ENCODE results near the gene RAD51D.

DNA sequence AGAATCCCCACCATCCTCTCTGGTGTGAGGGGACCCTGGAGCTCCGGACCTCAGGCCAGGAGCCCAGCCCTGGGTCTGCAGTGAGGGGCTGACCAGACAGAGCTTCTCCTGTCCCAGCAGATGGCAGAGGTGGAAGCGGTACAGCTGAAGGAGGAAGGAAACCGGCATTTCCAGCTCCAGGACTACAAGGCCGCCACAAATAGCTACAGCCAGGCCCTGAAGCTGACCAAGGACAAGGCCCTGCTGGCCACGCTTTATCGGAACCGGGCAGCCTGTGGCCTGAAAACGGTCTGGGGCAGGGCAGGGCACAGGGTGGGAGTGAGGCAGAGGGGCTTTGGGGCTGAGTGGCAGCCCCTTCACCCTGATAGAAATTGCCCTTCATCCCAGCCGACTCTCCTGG is 28.5 kb upstream of the RAD51D start:
- TF ChIP-seq, protein P1, sequence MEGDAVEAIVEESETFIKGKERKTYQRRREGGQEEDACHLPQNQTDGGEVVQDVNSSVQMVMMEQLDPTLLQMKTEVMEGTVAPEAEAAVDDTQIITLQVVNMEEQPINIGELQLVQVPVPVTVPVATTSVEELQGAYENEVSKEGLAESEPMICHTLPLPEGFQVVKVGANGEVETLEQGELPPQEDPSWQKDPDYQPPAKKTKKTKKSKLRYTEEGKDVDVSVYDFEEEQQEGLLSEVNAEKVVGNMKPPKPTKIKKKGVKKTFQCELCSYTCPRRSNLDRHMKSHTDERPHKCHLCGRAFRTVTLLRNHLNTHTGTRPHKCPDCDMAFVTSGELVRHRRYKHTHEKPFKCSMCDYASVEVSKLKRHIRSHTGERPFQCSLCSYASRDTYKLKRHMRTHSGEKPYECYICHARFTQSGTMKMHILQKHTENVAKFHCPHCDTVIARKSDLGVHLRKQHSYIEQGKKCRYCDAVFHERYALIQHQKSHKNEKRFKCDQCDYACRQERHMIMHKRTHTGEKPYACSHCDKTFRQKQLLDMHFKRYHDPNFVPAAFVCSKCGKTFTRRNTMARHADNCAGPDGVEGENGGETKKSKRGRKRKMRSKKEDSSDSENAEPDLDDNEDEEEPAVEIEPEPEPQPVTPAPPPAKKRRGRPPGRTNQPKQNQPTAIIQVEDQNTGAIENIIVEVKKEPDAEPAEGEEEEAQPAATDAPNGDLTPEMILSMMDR (IDR thresholded peaks at IDR 0.05), result peak in 1 of 12 donors; percentile 34
- TF ChIP-seq POLR2A (IDR thresholded peaks at IDR 0.05), result no peak

All from heart left ventricle (tissue), 13 donors.